Hindlimb muscle (tissue), 1 donor: Measurements from ENCODE around the gene GPLD1. TPM values are rescaled to one million over a fixed set of nuclear protein-coding genes. Genes with fewer than 3 reads are reported as not detected.
"Not testable (repeated sequence)": the region's sequence is repeated elsewhere in the genome, so short reads cannot be mapped to it uniquely, and the experiment has no call there.

ENCODE experiments used
- DNase-seq: peaks from one replicate; pipeline ENCODE4 v3.0.0-alpha.2; 2013
- polyA plus RNA-seq: library from polyadenylated mRNA; unstranded; fragments of 120-200 nt; gene quantifications from one replicate; pipeline ENCODE4 v1.2.1, GENCODE V29; 2013; ENCODE audit not compliant: insufficient read length

GPLD1 gene
- polyA plus RNA-seq, 1 donor: 2.4 TPM

GRCh38 chr6:24455061-24455460 is 34.3 kb downstream of the GPLD1 start:
- no peak for DNase-seq

DNA sequence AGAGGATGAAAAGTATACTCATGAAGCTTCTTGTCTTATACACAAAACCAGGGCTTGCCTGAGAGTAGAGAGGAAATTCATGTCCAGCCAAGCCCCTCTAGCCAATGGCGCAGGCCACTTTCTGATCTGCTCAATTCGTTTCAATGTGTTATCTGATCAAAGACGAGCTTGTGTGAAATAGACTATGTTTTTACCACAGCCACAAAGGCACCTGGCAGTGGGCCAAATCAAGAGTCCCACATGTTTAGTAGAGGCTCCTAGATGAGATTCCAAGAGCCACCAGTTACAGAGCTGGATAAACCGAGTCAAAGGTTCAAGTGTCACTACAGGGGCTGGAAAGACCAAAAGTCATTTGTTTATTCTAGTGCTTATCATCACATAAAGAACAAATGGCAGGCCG is 34.9 kb downstream of the GPLD1 start:
- DNase-seq: no peak

GRCh38 chr6:24453921-24454320 is 35.5 kb downstream of the GPLD1 start:
- DNase-seq: no peak

GRCh38 chr6:24451581-24452388 is 37.6 kb downstream of the GPLD1 start:
- DNase-seq: no peak

DNA sequence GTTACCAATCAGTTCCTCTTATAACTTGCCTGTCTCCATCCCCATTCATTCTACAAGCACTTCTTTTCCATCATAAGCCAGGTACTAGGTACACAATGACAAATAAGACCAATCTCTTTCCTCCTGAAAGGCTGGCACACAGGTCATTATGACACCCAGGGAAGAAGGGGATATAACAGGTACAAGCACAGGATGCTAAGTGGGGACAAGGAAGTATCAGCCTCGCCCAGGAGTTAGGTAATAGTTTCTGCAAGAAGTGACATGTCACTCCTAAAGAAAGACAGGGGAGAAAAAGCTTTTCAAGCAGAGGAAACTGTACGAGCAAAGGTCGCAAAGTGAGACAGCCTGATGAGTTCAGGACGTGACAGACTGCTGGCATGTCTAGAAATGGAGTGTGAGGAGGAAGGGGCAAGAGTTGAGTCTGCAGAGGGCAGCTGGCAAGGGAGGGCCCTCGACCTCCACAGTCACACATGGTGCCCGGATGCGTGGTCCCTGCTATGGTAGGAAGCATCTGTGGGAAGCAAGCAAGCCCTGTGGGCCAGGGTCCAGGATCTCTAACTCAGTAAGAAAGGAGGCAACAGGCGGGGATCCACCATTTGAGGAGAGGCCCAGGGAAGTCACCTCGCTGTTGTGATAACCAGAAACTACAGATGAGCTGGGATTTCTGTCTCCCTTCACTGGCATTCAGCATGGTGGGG is 40.4 kb downstream of the GPLD1 start:
- DNase-seq: no peak

DNA sequence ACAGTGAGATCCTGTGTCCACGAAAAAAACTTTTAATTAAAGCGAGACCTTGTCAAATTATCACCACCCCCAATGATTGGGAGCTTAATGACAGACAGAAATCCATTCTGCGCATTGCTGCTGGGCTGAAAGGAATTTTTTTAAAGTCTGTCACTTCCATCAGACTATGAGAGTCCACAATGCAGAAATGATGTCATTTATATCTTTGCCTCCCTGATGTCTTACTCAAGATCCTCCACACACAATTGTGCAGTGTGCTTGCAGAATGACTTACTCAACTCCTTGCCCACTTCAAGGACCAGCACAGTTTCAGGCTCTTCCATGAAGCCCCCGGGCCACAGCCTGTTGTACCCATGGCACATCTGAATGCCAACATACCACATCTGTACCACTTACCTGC is 41.0 kb downstream of the GPLD1 start:
- DNase-seq: no peak

DNA sequence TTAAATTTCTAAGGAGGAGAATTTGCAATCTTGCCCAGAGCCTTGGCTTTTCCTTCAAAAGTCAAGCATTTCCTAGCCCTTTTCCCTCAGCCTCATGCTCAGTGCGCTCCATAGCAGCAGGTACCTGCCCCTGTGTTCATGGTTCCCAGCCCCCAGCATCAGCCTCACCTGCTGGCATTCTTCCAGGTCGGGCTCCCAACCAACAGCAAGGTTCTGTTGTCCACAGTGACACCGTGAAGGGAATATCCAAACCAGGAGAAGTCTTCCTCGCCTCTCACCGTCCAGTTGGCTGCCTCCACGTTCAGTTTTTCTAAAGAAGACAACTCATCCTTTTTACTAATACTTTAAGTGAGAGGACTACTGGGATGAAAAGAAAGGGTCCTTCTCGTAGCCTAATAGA is 42.7 kb downstream of the GPLD1 start:
- DNase-seq: no peak

DNA sequence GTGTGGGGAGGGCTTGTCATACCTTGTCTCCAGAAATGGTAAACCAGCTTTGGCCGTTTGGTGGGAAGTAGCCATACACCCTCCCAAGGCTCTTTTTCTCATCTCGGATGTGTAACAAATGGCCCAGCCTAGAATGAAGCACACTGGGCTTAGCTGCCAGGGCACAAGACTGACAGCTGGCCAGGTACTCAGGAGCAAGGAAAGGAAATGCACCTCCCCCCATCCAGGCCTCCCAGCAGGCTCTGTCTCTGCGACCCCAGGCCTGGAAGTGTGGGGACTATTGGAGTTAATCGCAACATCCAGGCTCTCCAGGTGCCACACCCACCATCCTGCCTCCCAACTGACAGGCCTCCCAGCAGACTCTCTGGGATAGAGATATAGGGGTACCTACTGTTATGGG is 43.7 kb downstream of the GPLD1 start:
- DNase-seq: no peak

- no peak for DNase-seq
Observed at GRCh38 chr6:24444588-24444987, 44.8 kb downstream of the GPLD1 start.

DNA sequence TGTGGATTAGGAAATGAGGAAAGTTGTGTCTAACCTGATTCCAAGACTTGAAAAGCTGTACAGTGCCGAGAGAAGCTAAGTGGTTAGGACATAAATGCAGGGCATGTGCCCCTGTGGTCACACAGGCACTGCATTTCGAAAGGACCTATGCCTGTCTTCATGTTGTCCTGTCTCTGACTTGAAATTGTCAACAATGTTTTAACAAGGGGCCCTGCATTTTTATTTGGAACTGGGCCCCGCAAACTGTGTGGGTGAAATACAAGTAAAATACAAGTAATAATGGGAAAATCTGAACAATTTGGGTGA is 47.8 kb downstream of the GPLD1 start:
- DNase-seq: no peak

DNA sequence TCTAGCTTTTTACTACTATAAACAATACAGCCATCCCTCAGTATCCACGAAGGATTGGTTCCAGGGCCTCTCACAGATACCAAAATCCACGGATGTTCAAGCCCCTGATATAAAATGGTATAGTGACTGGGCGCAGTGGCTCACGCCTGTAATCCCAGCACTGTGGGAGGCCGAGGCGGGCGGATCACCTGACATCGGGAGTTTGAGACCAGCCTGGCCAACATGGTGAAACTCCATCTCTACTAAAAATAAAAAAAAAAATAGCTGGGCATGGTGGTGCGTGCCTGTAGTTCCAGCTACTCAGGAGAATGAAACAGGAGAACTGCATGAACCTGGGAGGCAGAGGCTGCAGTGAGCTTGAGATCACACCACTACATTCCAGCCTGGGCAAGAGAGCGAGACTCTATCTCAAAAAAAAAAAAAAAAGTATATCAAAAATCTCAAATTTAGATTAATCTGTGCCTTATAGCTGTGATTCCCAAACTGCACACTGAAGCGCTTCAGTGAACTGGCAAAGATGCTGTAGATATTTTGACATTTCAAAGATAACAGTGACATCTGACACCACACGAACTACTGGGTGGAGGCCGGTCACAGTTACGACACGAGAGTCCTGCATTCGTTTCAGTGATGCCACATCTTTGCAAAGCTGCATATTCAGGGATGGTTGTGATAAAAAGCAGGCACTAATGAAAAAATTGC is 48.3 kb downstream of the GPLD1 start:
- no peak for DNase-seq

- DNase-seq: no peak
Observed at GRCh38 chr6:24439858-24440539, 49.4 kb downstream of the GPLD1 start.

- no peak for DNase-seq
Observed at GRCh38 chr6:24436979-24437378, 52.4 kb downstream of the GPLD1 start.

DNA sequence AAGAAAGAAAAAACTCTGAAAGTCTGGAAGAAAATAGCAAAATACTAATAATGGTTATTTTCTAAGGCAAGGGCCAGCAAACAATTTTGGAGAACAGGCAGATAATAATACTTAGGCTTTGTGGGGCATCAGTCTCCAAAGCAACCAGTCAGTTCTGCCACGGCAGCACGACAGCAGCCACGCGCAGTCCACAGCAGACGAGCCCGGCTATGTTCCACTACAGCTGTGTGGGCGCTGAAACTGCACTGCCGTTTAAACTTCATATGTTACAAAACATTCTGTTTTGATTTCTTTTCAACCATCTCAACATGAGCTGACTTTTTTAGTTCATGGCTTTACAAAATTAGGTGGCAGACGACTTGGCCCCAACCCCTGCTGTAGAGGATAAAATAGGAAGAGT is 56.8 kb downstream of the GPLD1 start:
- DNase-seq: no peak

DNA sequence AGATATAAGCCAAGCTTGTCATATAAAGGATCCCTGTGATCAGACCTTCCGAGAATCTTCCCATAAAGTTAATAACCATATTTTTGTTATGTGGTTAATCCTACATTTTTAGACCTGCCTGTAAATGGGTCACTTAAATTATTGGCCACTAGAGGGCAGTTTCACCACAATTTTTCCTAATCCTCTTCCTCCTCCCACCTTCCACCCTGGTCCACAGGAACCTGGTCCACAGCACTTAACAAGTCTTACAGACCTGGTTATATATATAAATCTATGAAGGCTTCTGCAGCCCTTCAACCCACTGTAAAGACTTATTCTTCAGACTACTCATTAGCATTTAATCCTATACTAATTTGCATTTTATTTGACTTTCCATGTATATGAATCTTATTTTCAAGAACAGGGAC is 58.3 kb downstream of the GPLD1 start:
- DNase-seq: peak; percentile 17

GRCh38 chr6:24430086-24430485 is 59.3 kb downstream of the GPLD1 start:
- DNase-seq: no peak

- DNase-seq: no peak
Observed at GRCh38 chr6:24429146-24429545, 60.2 kb downstream of the GPLD1 start.

GRCh38 chr6:24428615-24429014 is 60.8 kb downstream of the GPLD1 start:
- no peak for DNase-seq

GRCh38 chr6:24426729-24427446 is 62.5 kb downstream of the GPLD1 start:
- DNase-seq: no peak

- DNase-seq: no peak
Observed at GRCh38 chr6:24425091-24425490, 64.3 kb downstream of the GPLD1 start.

- DNase-seq: no peak
Observed at GRCh38 chr6:24419526-24419925, 69.9 kb downstream of the GPLD1 start.

DNA sequence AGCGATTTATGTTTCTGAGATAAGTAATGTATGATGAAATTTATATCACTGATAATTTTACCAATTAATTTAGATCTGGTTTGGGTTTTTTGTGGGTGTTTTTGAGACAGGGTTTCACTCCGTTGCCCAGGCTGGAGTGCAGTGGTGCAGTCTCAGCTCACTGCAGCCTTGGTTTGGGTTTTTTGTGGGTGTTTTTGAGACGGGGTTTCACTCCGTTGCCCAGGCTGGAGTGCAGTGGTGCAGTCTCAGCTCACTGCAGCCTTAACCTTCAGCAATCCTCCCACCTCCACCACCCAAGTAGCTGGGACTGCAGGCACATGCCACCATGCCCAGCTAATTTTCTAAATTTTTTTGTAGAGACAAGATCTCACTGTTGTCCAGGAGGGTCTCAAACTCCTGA is 73.6 kb downstream of the GPLD1 start:
- no peak for DNase-seq

DNA sequence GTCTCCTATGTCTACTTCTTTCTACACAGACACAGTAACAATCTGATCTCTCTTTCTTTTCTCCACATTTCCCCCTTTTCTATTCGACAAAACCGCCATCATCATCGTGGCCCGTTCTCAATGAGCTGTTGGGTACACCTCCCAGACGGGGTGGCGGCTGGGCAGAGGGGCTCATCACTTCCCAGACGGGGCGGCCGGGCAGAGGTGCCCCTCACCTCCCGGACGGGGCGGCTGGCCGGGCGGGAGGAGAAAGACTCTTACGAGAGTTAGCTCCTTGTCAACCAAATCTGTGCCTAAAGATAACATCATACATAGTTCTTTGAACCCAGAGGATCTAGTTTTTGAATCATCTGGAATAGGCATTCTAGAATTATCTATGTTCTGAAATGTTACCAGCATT is 74.8 kb downstream of the GPLD1 start:
- DNase-seq: not testable (repeated sequence)
